ENCODE measurements around the gene GPR17. TPM values are rescaled to one million over a fixed set of nuclear protein-coding genes. Genes with fewer than 3 reads are reported as not detected.

Gene GPR17
- total RNA-seq, 4 donors from 2014 or later, result 0.48 to 0.52 TPM; not detected in 2

DNA sequence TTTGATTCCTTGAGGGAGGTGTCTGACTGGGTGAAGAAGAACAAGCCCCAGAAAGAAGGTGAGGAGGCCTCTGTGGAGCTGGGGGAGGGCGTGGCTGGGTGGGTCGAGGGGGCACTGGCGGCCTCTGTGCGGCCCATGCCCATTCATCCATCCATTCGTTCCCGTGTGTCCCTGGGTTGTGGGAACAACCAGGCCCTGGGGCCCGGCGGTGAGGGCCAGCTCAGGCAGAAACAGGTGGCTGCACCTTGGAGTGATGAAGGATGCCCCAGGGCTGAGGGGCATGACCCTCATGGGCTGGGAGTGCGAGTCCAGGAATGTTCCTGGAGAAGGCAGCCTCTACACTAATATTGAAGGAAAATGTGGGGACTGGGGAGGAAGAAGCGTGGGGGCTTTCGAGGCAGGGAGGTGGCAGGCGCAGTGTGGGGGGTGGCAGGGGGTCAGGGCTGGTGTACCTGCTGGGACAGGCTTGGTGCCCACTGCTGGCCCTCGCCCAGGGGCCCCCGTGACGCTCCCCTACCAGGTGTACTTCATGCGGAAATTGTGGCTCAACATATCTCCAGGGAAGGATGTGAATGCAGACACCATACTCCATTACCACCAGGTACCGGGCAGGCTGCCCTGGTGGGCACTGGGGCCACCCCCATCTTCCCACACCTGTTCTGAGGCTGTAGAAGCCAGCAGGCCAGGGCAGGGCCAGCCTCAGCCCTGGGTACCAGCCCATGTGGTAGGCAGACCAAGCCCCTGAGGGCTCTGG is 11.2 kb upstream of the GPR17 start:
- H3K9me3 ChIP-seq, result no peaks in the 10 kb centered on the region
- no peak for DNase-seq (ENCODE audit: low spot score in 2 of 2)
- no peak overlapping the region for H3K4me3 ChIP-seq
- TF ChIP-seq, protein P1, sequence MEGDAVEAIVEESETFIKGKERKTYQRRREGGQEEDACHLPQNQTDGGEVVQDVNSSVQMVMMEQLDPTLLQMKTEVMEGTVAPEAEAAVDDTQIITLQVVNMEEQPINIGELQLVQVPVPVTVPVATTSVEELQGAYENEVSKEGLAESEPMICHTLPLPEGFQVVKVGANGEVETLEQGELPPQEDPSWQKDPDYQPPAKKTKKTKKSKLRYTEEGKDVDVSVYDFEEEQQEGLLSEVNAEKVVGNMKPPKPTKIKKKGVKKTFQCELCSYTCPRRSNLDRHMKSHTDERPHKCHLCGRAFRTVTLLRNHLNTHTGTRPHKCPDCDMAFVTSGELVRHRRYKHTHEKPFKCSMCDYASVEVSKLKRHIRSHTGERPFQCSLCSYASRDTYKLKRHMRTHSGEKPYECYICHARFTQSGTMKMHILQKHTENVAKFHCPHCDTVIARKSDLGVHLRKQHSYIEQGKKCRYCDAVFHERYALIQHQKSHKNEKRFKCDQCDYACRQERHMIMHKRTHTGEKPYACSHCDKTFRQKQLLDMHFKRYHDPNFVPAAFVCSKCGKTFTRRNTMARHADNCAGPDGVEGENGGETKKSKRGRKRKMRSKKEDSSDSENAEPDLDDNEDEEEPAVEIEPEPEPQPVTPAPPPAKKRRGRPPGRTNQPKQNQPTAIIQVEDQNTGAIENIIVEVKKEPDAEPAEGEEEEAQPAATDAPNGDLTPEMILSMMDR (IDR thresholded peaks at IDR 0.05), result no peak
- TF ChIP-seq EP300 (IDR thresholded peaks at IDR 0.05) (no peak), POLR2A (IDR thresholded peaks at IDR 0.05) (no peak), POLR2AphosphoS5 (IDR thresholded peaks at IDR 0.05) (no peak)
- 86% methylated on average over 16 of the region's 17 CpGs for WGBS
- H3K27me3 ChIP-seq, result no peaks in the 10 kb centered on the region
- H3K27ac ChIP-seq, result no peak overlapping the region
- no peaks in the 10 kb centered on the region for H3K36me3 ChIP-seq
- peaks cover 31% of the 10 kb centered on the region for H3K4me1 ChIP-seq

DNA sequence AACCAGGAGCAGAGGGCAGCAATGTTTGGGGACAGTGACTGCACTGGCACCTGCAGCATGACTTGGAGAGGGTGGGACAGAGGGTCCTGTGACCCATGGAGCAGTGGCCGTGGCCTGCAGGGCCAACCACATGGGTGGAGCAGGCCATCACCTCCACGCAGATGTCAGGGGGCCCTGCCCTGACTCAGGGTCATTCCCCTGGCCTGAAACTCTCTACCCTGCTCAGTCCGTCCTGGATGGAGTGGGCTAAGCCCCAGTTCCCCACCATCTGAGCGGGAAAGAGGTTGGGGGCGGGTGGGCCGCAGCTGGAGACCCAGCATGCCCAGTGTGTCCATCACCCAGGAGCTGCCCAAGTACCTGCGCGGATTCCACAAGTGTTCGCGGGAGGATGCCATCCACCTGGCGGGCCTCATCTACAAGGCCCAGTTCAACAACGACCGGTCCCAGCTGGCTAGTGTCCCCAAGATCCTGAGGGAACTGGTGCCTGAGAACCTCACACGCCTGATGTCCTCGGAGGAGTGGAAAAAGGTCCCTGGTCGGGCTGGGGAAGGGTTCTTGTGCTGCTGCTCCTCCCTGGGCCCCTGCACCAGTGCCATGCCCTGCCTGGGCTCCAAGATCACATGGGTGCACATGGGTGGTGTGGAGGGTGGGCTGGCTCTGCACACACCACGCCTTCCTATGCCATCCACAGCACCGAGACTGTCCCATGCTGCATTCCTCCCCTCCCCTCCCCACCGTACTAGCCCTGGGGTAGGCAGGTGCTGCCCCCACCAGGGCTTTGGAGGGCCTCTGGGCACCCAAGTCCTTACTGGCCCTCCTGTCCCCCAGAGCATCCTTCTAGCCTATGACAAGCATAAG is 10.3 kb upstream of the GPR17 start:
- Histone ChIP-seq H3K27me3 (no peaks in the 10 kb centered on the region), H3K9me3 (no peaks in the 10 kb centered on the region), H3K4me3 (no peak overlapping the region), H3K36me3 (no peaks in the 10 kb centered on the region), H3K4me1 (peaks cover 31% of the 10 kb centered on the region), H3K27ac (no peak overlapping the region)
- 96% methylated on average over 8 of the region's 19 CpGs for WGBS
- no peak for DNase-seq (ENCODE audit: low spot score in 2 of 2)
- TF ChIP-seq EP300 (IDR thresholded peaks at IDR 0.05) (no peak), POLR2A (IDR thresholded peaks at IDR 0.05) (no peak), POLR2AphosphoS5 (IDR thresholded peaks at IDR 0.05) (no peak)
- TF ChIP-seq, protein P1 (IDR thresholded peaks at IDR 0.05), result no peak

DNA sequence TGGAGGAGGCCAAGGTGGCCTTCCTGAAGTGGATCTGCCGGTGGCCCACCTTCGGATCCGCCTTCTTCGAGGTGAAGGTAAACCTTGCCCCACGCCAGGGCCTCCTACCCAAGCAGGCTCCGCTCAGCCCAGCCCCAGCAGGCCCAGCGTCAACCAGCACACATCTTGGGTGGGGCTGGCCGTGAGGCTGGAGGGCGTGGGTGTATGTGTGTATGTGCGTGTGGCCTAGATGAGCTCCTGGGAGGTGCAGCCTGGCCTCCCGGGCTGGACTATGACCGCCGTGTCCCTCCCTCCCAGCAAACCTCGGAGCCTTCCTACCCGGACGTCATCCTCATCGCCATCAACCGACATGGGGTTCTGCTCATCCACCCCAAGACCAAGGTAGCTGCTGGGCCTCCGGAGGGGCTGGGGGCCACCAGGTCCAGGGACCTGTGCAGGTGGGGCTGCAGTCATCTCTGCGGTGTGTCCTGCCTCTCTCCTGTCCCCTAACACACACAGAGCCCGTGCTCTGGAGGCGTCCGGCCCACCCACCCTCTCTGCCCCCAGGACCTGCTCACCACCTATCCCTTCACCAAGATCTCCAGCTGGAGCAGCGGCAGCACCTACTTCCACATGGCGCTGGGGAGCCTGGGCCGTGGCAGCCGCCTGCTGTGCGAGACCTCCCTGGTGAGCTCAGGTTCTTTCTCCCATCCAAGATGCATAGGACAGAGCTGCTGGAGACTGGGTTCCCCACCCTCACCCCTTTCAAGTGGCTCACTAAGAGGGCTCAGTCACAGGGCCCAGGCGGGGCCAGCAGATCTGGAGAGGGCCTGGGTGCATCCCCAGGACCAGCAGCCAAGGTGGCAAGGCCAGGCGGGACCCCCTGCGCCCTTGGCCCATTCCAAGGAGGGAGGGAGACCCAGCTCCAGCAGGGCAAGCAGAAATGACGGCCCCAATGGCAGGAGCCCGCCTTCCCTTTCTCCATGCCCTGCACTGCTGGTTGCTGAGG is 9.4 kb upstream of the GPR17 start:
- Histone ChIP-seq H3K36me3 (no peaks in the 10 kb centered on the region), H3K9me3 (no peaks in the 10 kb centered on the region), H3K4me3 (no peak overlapping the region), H3K27me3 (no peaks in the 10 kb centered on the region), H3K27ac (peak overlapping the region; percentile 53), H3K4me1 (peaks cover 31% of the 10 kb centered on the region)
- TF ChIP-seq POLR2A (IDR thresholded peaks at IDR 0.05) (no peak), POLR2AphosphoS5 (IDR thresholded peaks at IDR 0.05) (no peak), EP300 (IDR thresholded peaks at IDR 0.05) (no peak)
- TF ChIP-seq, protein P1 (IDR thresholded peaks at IDR 0.05), result no peak
- DNase-seq (ENCODE audit: low spot score in 2 of 2), result no peak
- WGBS, result 90% methylated on average over 19 of the region's 33 CpGs

DNA sequence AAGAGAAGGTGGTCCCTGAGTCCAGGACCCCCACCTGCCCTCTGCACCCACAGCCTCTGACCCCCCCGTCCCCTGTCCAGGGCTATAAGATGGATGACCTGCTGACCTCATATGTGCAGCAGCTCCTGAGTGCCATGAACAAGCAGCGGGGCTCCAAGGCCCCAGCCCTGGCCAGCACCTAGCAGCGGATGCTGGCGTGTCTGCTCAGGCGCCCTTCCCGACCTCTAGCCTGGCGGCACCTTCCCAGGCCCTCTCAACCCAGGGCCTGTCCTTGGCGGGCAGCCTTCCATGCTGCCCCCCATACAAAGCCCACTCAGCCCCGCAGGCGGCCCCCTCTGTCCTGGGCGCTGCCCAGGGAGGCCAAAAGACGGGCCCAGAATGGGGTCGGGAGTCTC is 8.7 kb upstream of the GPR17 start:
- WGBS, result 75% methylated on average over 12 of the region's 13 CpGs
- peak overlapping the region; percentile 53 for H3K27ac ChIP-seq
- no peak for DNase-seq (ENCODE audit: low spot score in 2 of 2)

More for the DNA sequence above, 8.7 kb upstream of the GPR17 start:
- Histone ChIP-seq H3K4me1 (peaks cover 31% of the 10 kb centered on the region), H3K4me3 (no peak overlapping the region), H3K27me3 (no peaks in the 10 kb centered on the region), H3K36me3 (no peaks in the 10 kb centered on the region), H3K9me3 (no peaks in the 10 kb centered on the region)
- TF ChIP-seq, protein P1 (IDR thresholded peaks at IDR 0.05), result no peak
- TF ChIP-seq EP300 (IDR thresholded peaks at IDR 0.05), result no peak
- no peak for TF ChIP-seq POLR2A (IDR thresholded peaks at IDR 0.05)

All from suprapubic skin (tissue), 4 donors.